Erythroblast (primary cell): ENCODE results near the gene LRIG2.
"Not testable (repeated sequence)": the region's sequence is repeated elsewhere in the genome, so short reads cannot be mapped to it uniquely, and the experiment has no call there.

ENCODE experiments used
- DNase-seq, 2 experiments: peaks; one replicate each; lab custom pipeline; 2025; lab: John Stamatoyannopoulos, UW
- GATA1 ChIP-seq: IDR thresholded peaks from 2 replicates; pipeline ENCODE4 v1.6.1; 2011; ENCODE audit warnings: low read depth, mild to moderate bottlenecking, control low read depth, low read length, moderate library complexity
- POLR2A ChIP-seq: IDR thresholded peaks from 2 replicates; pipeline ENCODE4 v1.6.1; 2011; ENCODE audit warnings: mild to moderate bottlenecking, low read length

The LRIG2 gene

DNA sequence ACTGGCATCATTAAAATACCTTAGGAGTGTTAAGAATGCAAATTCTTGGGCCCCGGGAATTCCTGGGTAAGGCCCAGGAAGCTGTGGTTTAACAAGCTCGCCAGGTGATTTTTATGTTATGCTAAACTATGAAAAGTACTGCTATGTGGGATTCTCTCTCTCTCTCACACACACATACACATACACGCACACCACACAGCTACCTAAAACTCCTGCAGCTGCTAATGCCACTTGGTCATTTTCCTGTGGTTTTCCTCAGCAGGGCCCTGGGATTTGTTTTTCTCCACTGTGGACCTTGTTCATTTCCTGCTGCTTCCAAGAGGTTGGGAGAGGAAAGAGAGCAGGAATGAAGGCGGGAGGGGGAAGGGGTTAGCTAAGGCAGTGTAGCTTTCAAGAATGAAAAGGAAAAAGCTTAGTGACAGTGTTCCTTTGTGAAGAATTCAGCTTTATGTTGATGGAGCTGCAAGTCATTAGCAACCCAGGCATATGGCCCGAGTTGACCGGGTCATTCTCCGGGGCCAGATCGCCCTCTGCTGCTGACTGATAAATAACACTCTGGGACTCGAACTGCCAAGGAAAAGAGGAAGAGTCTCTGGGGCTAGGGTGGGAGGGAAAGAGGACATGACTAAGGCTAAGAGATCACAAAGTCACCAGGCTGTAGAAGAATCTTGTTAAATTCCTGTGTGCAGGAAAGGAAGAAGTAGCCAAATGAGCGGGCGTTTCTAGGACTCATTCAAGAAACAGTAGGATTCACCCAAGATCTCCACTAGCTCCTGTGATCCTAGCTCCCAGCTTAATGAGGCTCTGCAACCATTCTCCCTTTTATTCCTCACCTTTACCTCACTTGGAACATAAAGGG lies 30.5 kb upstream of the LRIG2 start:
- peak; percentile 79 to 84 for DNase-seq
- TF ChIP-seq POLR2A (no peak), GATA1 (no peak)

DNA sequence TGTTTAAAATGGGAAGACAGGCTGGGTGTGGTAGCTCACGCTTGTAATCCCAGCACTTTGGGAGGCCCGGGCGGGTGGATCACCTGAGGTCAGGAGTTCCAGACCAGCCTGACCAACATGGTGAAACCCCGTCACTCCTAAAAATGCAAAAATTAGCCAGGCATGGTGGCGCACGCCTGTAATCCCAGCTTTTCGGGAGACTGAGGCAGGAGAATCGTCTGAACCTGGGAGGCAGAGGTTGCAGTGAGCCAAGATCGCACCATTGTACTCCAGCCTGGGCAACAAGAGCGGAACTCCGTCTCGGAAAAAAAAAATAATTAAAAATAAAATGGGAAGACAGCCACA lies 29.9 kb upstream of the LRIG2 start:
- not testable (repeated sequence) for DNase-seq

- TF ChIP-seq POLR2A, result no peak
- no peak for TF ChIP-seq GATA1
- DNase-seq, result no peak
These were observed 26.4 kb upstream of the LRIG2 start for GRCh38 chr1:113046569-113046968.

GRCh38 chr1:113048064-113048463 lies 24.9 kb upstream of the LRIG2 start:
- no peak for TF ChIP-seq POLR2A
- TF ChIP-seq GATA1, result no peak

DNA sequence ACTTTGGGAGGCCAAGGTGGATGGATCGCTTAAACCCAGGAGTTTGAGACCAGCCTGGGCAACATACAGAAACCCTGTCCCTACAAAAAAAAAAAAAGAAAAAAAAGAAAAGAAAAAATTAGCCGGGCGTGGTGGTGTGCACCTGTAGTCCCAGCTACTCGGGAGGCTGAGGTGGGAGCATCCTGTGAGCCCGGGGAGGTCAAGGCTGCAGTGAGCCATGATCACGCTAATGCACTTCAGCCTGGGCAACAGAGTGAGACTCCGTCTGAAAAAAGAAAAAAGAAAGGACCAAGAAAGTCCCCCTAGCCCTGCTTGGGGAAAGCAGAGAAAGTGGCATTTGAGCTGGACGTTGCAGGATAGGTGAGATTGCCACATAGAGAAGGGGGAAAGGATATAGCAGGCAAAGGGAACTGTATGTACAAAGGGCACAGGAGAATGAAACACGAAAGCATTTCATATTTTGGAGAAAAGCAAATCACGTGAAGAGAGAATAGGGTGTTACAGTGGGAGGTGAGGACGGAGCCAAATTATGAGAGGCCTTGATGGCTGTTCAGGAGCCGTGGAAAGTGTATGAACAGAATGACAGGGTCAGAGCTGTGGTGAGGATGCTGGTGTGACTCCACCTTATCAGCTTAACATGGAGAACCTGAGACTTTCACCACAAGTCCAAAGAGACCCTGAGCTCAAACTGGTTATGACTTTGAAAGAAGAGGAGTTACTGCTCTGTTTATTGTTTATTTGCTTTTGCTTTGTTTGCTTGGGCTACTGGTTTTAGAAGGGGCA lies 19.5 kb upstream of the LRIG2 start:
- DNase-seq, result no peak
- TF ChIP-seq POLR2A (no peak), GATA1 (no peak)

More at GRCh38 chr1:113048064-113048463, 24.9 kb upstream of the LRIG2 start:
- DNase-seq, result no peak

DNA sequence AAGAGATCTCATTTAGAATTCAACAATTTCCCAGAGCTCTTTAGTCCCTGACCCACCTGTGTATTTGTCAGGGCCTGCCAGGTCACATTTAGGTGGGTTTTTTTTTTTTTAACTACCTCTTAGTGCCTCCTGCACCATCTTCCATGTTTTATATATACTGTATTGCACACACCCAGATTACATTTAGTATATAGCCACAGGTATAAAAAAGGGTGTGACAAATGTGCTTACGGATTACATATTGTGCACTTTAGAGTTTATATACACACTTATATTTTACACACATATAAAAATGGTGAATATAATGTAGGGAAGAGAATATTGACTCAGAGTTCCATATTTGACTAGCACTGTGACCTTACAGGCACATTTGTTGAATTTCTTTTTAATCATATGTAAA lies 17.4 kb upstream of the LRIG2 start:
- DNase-seq, result no peak
- no peak for TF ChIP-seq POLR2A
- no peak for TF ChIP-seq GATA1

DNA sequence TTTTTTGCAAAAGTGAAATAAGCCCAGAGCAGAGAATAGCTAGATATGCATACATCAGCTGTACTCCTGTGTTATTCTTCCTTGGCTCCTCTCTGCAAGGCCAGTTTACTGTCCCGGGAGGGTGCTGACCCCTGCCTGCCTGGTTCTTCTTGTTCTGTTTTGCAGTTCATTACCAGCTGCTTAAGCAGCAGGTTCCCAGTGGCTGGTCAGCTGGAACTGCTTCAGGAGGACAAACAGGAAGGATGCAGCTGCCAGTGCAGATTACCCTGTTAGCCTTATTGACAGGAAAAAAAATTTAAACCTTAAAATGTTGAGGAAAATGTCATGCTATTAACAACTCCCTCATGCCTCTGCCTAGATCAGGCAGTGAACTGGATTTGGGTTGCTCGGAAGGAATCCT lies 16.0 kb upstream of the LRIG2 start:
- TF ChIP-seq POLR2A (no peak), GATA1 (no peak)

DNA sequence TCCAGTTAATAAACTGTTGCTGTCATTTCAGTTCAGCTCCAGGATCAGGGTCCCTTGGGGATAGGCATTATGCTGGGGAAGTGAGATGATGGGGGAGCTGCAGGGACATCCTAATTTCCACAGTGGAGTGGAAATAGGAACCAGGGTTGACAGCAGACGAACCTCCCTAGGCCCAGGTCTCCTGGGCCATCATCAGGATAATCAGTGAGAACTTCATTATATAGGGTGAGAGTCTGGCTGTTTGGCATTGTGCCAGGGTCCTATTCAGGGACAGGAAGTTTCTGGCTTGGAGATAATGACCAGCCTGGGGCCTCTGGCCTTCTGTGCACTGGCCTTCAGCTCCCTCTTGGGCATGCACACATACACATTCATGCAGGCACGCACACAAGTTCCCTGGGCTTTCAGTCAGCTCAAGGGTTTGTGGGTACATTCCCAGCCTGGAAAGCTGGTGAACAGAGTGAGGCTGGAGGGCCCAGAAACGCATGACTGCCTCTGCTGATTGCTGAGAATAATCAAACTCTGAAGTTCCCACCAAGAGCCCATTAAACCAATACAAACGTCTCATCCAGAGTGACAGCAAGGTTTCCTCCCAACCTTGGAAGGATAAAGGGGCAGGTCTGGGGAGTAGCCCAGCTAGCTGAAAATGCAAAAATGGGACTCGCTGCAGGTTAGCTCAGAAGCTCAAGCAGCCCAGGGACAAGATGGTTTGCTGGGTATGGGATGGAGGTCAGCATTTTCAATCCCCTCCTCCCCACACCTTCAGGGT lies 13.9 kb upstream of the LRIG2 start:
- peak; percentile 22 to 35 for DNase-seq
- TF ChIP-seq GATA1, result no peak

More for the DNA sequence above, 16.0 kb upstream of the LRIG2 start:
- no peak for DNase-seq

GRCh38 chr1:113063456-113063855 lies 9.5 kb upstream of the LRIG2 start:
- not testable (repeated sequence) for DNase-seq

- no peak for TF ChIP-seq GATA1
- TF ChIP-seq POLR2A, result no peak
- peak; percentile 80 to 85 for DNase-seq
These were observed 749 bp upstream of the LRIG2 start for GRCh38 chr1:113072141-113072756.

- DNase-seq, result peak; percentile 79 to 86
- TF ChIP-seq POLR2A, result no peak
- no peak for TF ChIP-seq GATA1
These were observed 517 bp downstream of the LRIG2 start for GRCh38 chr1:113073479-113073950.

DNA sequence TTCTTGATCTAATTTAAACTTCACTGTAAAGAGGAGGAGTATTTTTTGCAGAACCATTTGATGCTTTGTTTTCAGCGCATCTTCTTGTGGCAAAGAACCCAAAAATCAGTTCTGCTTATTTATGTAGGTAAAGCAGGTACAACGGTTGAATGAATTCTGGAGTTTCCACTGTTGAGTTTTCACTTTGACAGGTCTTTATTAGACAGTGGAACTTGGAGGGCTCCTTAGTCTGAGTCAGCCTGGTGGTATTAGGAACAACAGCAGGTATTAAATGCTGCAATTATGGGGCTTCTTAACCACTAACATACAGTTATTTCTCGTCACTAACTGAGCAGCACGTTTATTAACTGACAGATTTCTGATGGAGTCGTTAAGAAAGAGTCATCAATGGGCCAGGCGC lies 1.2 kb downstream of the LRIG2 start:
- DNase-seq, result no peak
- no peak for TF ChIP-seq POLR2A
- no peak for TF ChIP-seq GATA1

DNA sequence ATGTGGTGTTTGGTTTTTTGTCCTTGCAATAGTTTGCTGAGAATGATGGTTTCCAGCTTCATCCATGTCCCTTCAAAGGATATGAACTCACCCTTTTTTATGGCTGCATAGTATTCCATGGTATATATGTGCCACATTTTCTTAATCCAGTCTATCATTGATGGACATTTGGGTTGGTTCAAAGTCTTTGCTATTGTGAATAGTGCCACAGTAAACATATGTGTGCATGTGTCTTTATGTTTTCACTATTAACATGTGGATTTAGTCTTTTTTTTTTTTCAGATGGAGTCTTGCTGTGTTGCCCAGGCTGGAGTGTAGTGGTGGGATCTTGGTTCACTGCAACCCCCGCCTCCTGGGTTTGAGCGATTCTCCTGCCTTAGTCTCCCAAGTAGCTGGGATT lies 5.0 kb downstream of the LRIG2 start:
- not testable (repeated sequence) for DNase-seq
